HCT116 (cell line): Measurements from ENCODE around the gene NR1I3. TPM values are rescaled to one million over a fixed set of nuclear protein-coding genes. Genes with fewer than 3 reads are reported as not detected.

ENCODE experiments used
- ATAC-seq: fragments of 200-7000 bp; cut with Tn5 transposase; 2 replicates; pipeline ENCODE4 v1.9.1; 2020; ENCODE audit warnings: mild to moderate bottlenecking, moderate library complexity
- BruUV-seq: library from RNA; stranded (reverse); fragments of 400-500 nt; replicated peaks from 2 replicates; lab custom pipeline; 2021; lab: Mats Ljungman, UMichigan
- CTCF ChIA-PET: fragments of 300-600 bp; sonication (Branson Sonifier 250); formaldehyde crosslinking; loops from one replicate; lab custom pipeline; 2021; ENCODE audit warnings: antibody characterized with exemption; lab: Charles Lee
- POLR2A ChIA-PET: fragments of 300-600, 350-600 bp; sonication (Branson Sonifier 250); formaldehyde crosslinking; loops from one replicate; lab custom pipeline; 2021; ENCODE audit warnings: antibody characterized with exemption; lab: Charles Lee
- RAD21 ChIA-PET, 2 experiments: fragments of 300-600 bp; sonication (Branson Sonifier 250); formaldehyde crosslinking; loops; one replicate each; lab custom pipeline; 2023; ENCODE audit warnings: low total read pairs in 2 of 2; ENCODE audit not compliant: uncharacterized antibody in 2 of 2, unreplicated experiment in 2 of 2, low non-redundant PET in 1 of 2; lab: Charles Lee
- DNase-seq: peaks from one replicate; pipeline ENCODE4 v3.0.0-alpha.2; 2010; ENCODE audit warnings: low read depth, low spot score
- H2AFZ ChIP-seq: fragments of 200-600 bp; shearing (Covaris generic), sonication (generic); 2 replicates; pipeline ENCODE4 v1.6.1; 2017; ENCODE audit warnings: low read depth, mixed run types, mixed read lengths, antibody characterized with exemption, low read length; ENCODE audit not compliant: poor library complexity, severe bottlenecking
- H3K27ac ChIP-seq: 2 replicates; pipeline ENCODE4 v1.5.1; 2012; ENCODE audit warnings: low read depth, low read length
- H3K27me3 ChIP-seq: fragments of 200-600 bp; sonication (generic); 2 replicates; pipeline ENCODE4 v1.6.1; 2016; ENCODE audit warnings: mixed run types, low read length, mixed read lengths; ENCODE audit not compliant: insufficient read depth
- H3K36me3 ChIP-seq, 2 experiments: fragments of 200-500 bp in 1 of 2; fragments of 200-600 bp in 1 of 2; sonication (Bioruptor generic) in 1 of 2; sonication (generic) in 1 of 2; 2 replicates each; pipeline versions ENCODE4 v1.5.1 to v1.6.1; 2014 to 2016; ENCODE audit warnings: low read length in 2 of 2, inconsistent platforms in 1 of 2, mixed read lengths in 1 of 2, mixed run types in 1 of 2; ENCODE audit not compliant: insufficient read depth in 2 of 2, control insufficient read depth in 1 of 2
- H3K4me1 ChIP-seq, 2 experiments: fragments of 200-600 bp in 1 of 2; sonication (generic) in 1 of 2; 2 replicates each; pipeline versions ENCODE4 v1.5.1 to v1.6.1; 2012 to 2017; ENCODE audit warnings: low read length in 2 of 2, inconsistent platforms in 1 of 2, mild to moderate bottlenecking in 1 of 2, mixed read lengths in 1 of 2, mixed run types in 1 of 2, moderate library complexity in 1 of 2; ENCODE audit not compliant: insufficient read depth in 2 of 2, control insufficient read depth in 1 of 2
- H3K4me2 ChIP-seq: fragments of 200-600 bp; sonication (generic); 2 replicates; pipeline ENCODE4 v1.6.1; 2017; ENCODE audit warnings: mixed run types, low read length, mixed read lengths
- H3K4me3 ChIP-seq, 2 experiments: fragments of 200-600 bp in 1 of 2; sonication (generic) in 1 of 2; replicated peaks in 1 of 2; 2 replicates each; pipeline ENCODE4 v1.5.1; 2011 to 2016; ENCODE audit warnings: low read length in 2 of 2, control low read depth in 1 of 2, low read depth in 1 of 2, mild to moderate bottlenecking in 1 of 2, mixed read lengths in 1 of 2, mixed run types in 1 of 2
- H3K79me2 ChIP-seq: fragments of 200-600 bp; sonication (generic); 2 replicates; pipeline ENCODE4 v1.6.1; 2017; ENCODE audit warnings: mild to moderate bottlenecking, mixed run types, low read length, moderate library complexity, mixed read lengths; ENCODE audit not compliant: insufficient read depth
- H3K9ac ChIP-seq: fragments of 200-600 bp; sonication (generic); 2 replicates; pipeline ENCODE4 v1.6.1; 2016; ENCODE audit warnings: low read length, mixed read lengths
- H3K9me2 ChIP-seq: fragments of 200-600 bp; sonication (generic), shearing (Covaris generic); 2 replicates; pipeline ENCODE4 v1.6.1; 2017; ENCODE audit warnings: mixed run types, mild to moderate bottlenecking, moderate library complexity; ENCODE audit not compliant: insufficient read depth
- H3K9me3 ChIP-seq, 2 experiments: fragments of 200-500 bp in 1 of 2; fragments of 200-600 bp in 1 of 2; sonication (Bioruptor generic) in 1 of 2; sonication (generic) in 1 of 2; 2 replicates each; pipeline ENCODE4 v1.6.1; 2014 to 2017; ENCODE audit warnings: low read length in 2 of 2, mixed read lengths in 2 of 2, inconsistent platforms in 1 of 2, low read depth in 1 of 2, mild to moderate bottlenecking in 1 of 2, mixed run types in 1 of 2, moderate library complexity in 1 of 2; ENCODE audit not compliant: control insufficient read depth in 1 of 2, insufficient read depth in 1 of 2
- H4K20me1 ChIP-seq: fragments of 200-600 bp; sonication (generic), shearing (Covaris generic); 2 replicates; pipeline ENCODE4 v1.6.1; 2017; ENCODE audit warnings: mixed run types, mild to moderate bottlenecking, moderate library complexity; ENCODE audit not compliant: insufficient read depth
- CBX3 ChIP-seq: IDR thresholded peaks from 2 replicates; pipeline ENCODE4 v1.6.1; 2012; ENCODE audit warnings: low read depth
- EGR1 ChIP-seq: IDR thresholded peaks from 2 replicates; pipeline ENCODE4 v1.6.1; 2012; ENCODE audit warnings: low read depth
- EZH2phosphoT487 ChIP-seq: fragments of 200-600 bp; IDR thresholded peaks from 2 replicates; pipeline ENCODE4 v1.6.1; 2018; ENCODE audit warnings: antibody characterized with exemption, borderline replicate concordance
- FOSL1 ChIP-seq: IDR thresholded peaks from 2 replicates; pipeline ENCODE4 v1.6.1; 2012; ENCODE audit warnings: low read depth
- RAD21 ChIP-seq: IDR thresholded peaks from 2 replicates; pipeline ENCODE4 v1.6.1; 2012; ENCODE audit warnings: low read depth, mild to moderate bottlenecking
- ZFX ChIP-seq: fragments of 450-650 bp; IDR thresholded peaks from 2 replicates; pipeline ENCODE4 v1.6.1; 2017
- intact Hi-C: fragments of 100-400 bp; cut with micrococcal nuclease; formaldehyde crosslinking; loops from 2 replicates; pipeline ENCODE4 v1.10.0; 2022
- total RNA-seq: library from RNA; stranded (reverse); gene quantifications from one replicate; pipeline ENCODE4 v1.2.1, GENCODE V29; 2021; ENCODE audit not compliant: unreplicated experiment
- TF ChIP-seq, protein P1 (sequence below): IDR thresholded peaks from 2 replicates; pipeline ENCODE4 v1.6.1; 2012
- TF ChIP-seq, protein P2 (sequence below), 3 experiments: fragments of 200-600 bp in 1 of 3; sonication (generic) in 1 of 3; IDR thresholded peaks in 2 of 3; conservative IDR thresholded peaks in 1 of 3; 2 replicates each; pipeline ENCODE4 v1.5.1; 2012 to 2017; ENCODE audit warnings: low read depth in 2 of 3, low read length in 2 of 3, antibody characterized with exemption in 1 of 3, borderline replicate concordance in 1 of 3, control low read depth in 1 of 3, mild to moderate bottlenecking in 1 of 3, mixed read lengths in 1 of 3, mixed run types in 1 of 3, moderate library complexity in 1 of 3; ENCODE audit not compliant: insufficient read depth in 1 of 3

The NR1I3 gene
- total RNA-seq, 1 experiment from 2014 or later = not detected

DNA sequence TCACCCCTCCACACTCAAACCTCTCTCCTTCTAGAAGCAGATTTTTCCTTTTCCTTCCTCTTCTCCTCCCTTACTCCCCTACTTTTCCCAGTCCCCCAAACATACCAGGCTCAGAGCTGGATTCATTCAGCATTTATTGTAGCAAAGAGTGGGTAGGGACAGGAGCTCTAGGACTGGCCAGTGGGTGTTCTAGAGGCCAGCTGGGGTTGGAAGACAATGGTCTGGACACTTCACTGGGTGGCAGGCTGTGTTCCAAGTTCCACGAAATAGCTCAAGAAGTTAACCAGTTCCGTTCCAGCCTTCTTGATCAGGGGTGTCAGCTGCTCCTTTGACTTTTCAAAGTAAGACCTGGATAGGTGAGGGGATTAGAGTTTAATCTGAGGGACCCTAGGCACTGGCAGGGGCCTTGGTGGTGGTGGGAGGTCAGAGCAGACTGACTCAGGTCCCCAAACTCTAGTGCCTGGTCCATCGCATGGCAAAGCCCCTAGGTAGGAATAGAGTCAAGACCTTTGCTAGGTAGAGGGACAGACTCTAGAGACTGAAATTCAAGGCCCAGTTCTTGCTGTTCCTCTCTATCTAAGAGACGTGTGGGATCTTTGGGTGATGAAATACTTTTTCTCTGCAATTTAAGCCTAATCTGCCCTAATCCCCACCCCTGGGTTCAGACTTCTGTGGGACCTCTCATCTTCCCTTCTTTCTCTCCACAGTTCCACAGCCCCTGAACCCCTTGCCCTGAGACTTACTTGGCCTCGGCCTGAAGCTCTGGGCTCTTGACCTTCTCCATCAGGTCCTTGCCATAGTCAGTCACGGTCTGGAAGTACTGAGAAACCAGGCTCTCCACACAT, 15.6 kb downstream of the NR1I3 start:
- no peak overlapping the region for H3K9ac ChIP-seq
- 0 out of 2 replicates have a peak, but pooled peaks cover 3% of the 10 kb centered on the region for H3K9me2 ChIP-seq
- DNase-seq = no peak
- ATAC-seq = no peak
- no TSS peak for BruUV-seq
- no peak overlapping the region for H3K27ac ChIP-seq
- no peaks in the 10 kb centered on the region for H4K20me1 ChIP-seq
- no peaks in the 10 kb centered on the region for H3K27me3 ChIP-seq
- RAD21 ChIA-PET = no interaction called here
- intact Hi-C loops = no loop called here
- CTCF ChIA-PET = interaction anchor here (1.3 kb wide), 1 partner anchor 20 kb away, joined by 4 read pairs; the partner anchor contains the start of gene NDUFS2
- no peaks in the 10 kb centered on the region for H3K9me3 ChIP-seq
- H3K79me2 ChIP-seq = no peaks in the 10 kb centered on the region
- POLR2A ChIA-PET = no interaction called here
- no peak overlapping the region for H3K4me3 ChIP-seq
- no peaks in the 10 kb centered on the region for H3K36me3 ChIP-seq
- no peak overlapping the region for H3K4me2 ChIP-seq
- no peak for TF ChIP-seq ZFX
- no peak for TF ChIP-seq EGR1
- no peak for TF ChIP-seq FOSL1
- no peak for TF ChIP-seq CBX3
- TF ChIP-seq EZH2phosphoT487 = no peak
- TF ChIP-seq, protein P1, sequence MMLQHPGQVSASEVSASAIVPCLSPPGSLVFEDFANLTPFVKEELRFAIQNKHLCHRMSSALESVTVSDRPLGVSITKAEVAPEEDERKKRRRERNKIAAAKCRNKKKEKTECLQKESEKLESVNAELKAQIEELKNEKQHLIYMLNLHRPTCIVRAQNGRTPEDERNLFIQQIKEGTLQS = no peak
- TF ChIP-seq, protein P2, sequence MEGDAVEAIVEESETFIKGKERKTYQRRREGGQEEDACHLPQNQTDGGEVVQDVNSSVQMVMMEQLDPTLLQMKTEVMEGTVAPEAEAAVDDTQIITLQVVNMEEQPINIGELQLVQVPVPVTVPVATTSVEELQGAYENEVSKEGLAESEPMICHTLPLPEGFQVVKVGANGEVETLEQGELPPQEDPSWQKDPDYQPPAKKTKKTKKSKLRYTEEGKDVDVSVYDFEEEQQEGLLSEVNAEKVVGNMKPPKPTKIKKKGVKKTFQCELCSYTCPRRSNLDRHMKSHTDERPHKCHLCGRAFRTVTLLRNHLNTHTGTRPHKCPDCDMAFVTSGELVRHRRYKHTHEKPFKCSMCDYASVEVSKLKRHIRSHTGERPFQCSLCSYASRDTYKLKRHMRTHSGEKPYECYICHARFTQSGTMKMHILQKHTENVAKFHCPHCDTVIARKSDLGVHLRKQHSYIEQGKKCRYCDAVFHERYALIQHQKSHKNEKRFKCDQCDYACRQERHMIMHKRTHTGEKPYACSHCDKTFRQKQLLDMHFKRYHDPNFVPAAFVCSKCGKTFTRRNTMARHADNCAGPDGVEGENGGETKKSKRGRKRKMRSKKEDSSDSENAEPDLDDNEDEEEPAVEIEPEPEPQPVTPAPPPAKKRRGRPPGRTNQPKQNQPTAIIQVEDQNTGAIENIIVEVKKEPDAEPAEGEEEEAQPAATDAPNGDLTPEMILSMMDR (IDR thresholded peaks at IDR 0.05 in 2 of 3, conservative IDR thresholded peaks at IDR 0.05 in 1 of 3; ENCODE audit: borderline replicate concordance in 1 of 3, insufficient read depth in 1 of 3, low read depth in 2 of 3, low read length in 2 of 3) = no peak
- TF ChIP-seq RAD21 = no peak
- peaks cover 10 to 18% of the 10 kb centered on the region in 2 experiments; a peak in 3 of 4 replicates for H3K4me1 ChIP-seq
- H2AFZ ChIP-seq = no peak overlapping the region
